CD8-positive, alpha-beta memory T cell (primary cell): ENCODE measurements around the gene MGAM2. TPM values are rescaled to one million over a fixed set of nuclear protein-coding genes. Genes with fewer than 3 reads are reported as not detected.
A peak's percentile ranks its signal among the peaks of the same experiment; 100 is the strongest.

Experiments
- CTCF ChIA-PET: fragments of 350-600 bp; sonication (Branson Sonifier 250); formaldehyde crosslinking; loops from one replicate; lab custom pipeline; 2021; ENCODE audit warnings: antibody characterized with exemption; lab: Charles Lee
- POLR2A ChIA-PET: fragments of 350-600 bp; sonication (Branson Sonifier 250); formaldehyde crosslinking; loops from one replicate; lab custom pipeline; 2021; ENCODE audit warnings: antibody characterized with exemption; lab: Charles Lee
- DNase-seq, 5 donors: peaks; one replicate each; pipeline versions ENCODE4 v3.0.0 to v3.0.0-alpha.2; 2020 to 2022; ENCODE audit warnings: mixed read lengths in 1 of 5
- H3K27ac ChIP-seq: one replicate; pipeline ENCODE4 v1.7.0; 2013; ENCODE audit warnings: low read depth, mild to moderate bottlenecking, low read length, moderate library complexity
- H3K27me3 ChIP-seq: 2 replicates; pipeline ENCODE4 v1.7.0; 2013; ENCODE audit warnings: low read length, mild to moderate bottlenecking; ENCODE audit not compliant: insufficient read depth, poor library complexity, severe bottlenecking
- H3K36me3 ChIP-seq: 2 replicates; pipeline ENCODE4 v1.7.0; 2013; ENCODE audit warnings: mild to moderate bottlenecking, low read length, moderate library complexity; ENCODE audit not compliant: insufficient read depth
- H3K4me1 ChIP-seq: 2 replicates; pipeline ENCODE4 v1.7.0; 2013; ENCODE audit warnings: mild to moderate bottlenecking, low read length, moderate library complexity; ENCODE audit not compliant: insufficient read depth
- H3K4me3 ChIP-seq: 2 replicates; pipeline ENCODE4 v1.7.0; 2013; ENCODE audit warnings: mild to moderate bottlenecking, low read length
- H3K9me3 ChIP-seq: 2 replicates; pipeline ENCODE4 v1.7.0; 2013; ENCODE audit warnings: mild to moderate bottlenecking, low read length
- H3K27ac Mint-ChIP-seq, 8 donors: one replicate each; pipeline ENCODE4 v1.8.0; 2020 to 2021; ENCODE audit warnings: mixed read lengths in 8 of 8, mild to moderate bottlenecking in 6 of 8, inconsistent platforms in 3 of 8, moderate library complexity in 3 of 8
- H3K27me3 Mint-ChIP-seq, 2 donors: one replicate each; pipeline ENCODE4 v1.8.0; 2020 to 2021; ENCODE audit warnings: mixed read lengths in 2 of 2, mild to moderate bottlenecking in 1 of 2, moderate library complexity in 1 of 2
- H3K36me3 Mint-ChIP-seq, 3 donors: one replicate each; pipeline ENCODE4 v1.8.0; 2020 to 2021; ENCODE audit warnings: mixed read lengths in 3 of 3, inconsistent platforms in 1 of 3, mild to moderate bottlenecking in 1 of 3
- H3K4me1 Mint-ChIP-seq, 3 donors: one replicate each; pipeline ENCODE4 v1.8.0; 2020 to 2021; ENCODE audit warnings: mixed read lengths in 3 of 3, inconsistent platforms in 1 of 3, mild to moderate bottlenecking in 1 of 3
- H3K4me3 Mint-ChIP-seq, 7 donors: one replicate each; pipeline ENCODE4 v1.8.0; 2020 to 2021; ENCODE audit warnings: mixed read lengths in 7 of 7, mild to moderate bottlenecking in 6 of 7, moderate library complexity in 4 of 7, inconsistent platforms in 2 of 7
- H3K9me3 Mint-ChIP-seq, 5 donors: one replicate each; pipeline ENCODE4 v1.8.0; 2020 to 2022; ENCODE audit warnings: mixed read lengths in 5 of 5, mild to moderate bottlenecking in 3 of 5, moderate library complexity in 2 of 5, inconsistent platforms in 1 of 5
- polyA plus RNA-seq: library from polyadenylated mRNA; unstranded; fragments of 300-500 nt; fragmentation: Illumina TruSeq; gene quantifications from one replicate; pipeline ENCODE4 v1.2.3, GENCODE V29; 2021
- total RNA-seq, 2 experiments: library from RNA; stranded (reverse); gene quantifications; one replicate each; pipeline ENCODE4 v1.2.3, GENCODE V29; 2021

MGAM2 gene
- total and polyA plus RNA-seq, 3 experiments from 2014 or later = not detected

GRCh38 chr7:142172932-142173331, 61.4 kb downstream of the MGAM2 start:
- Mint-ChIP-seq H3K4me1 (no peaks in the 10 kb centered on the region), H3K36me3 (no peaks in the 10 kb centered on the region), H3K27me3 (peaks cover 0 to 4% of the 10 kb centered on the region in 2 donors), H3K27ac (no peak overlapping the region), H3K9me3 (no peaks in the 10 kb centered on the region), H3K4me3 (no peak overlapping the region)
- Histone ChIP-seq H3K27me3 (no peaks in the 10 kb centered on the region), H3K36me3 (no peaks in the 10 kb centered on the region), H3K27ac (no peak overlapping the region), H3K4me1 (no peaks in the 10 kb centered on the region), H3K4me3 (no peak overlapping the region), H3K9me3 (no peaks in the 10 kb centered on the region)
- ChIA-PET POLR2A (no interaction called here), CTCF (no interaction called here)
- no peak for DNase-seq

GRCh38 chr7:142174441-142174840, 62.9 kb downstream of the MGAM2 start:
- CTCF ChIA-PET = no interaction called here
- H3K4me3 Mint-ChIP-seq = no peak overlapping the region
- no peak for DNase-seq

DNA sequence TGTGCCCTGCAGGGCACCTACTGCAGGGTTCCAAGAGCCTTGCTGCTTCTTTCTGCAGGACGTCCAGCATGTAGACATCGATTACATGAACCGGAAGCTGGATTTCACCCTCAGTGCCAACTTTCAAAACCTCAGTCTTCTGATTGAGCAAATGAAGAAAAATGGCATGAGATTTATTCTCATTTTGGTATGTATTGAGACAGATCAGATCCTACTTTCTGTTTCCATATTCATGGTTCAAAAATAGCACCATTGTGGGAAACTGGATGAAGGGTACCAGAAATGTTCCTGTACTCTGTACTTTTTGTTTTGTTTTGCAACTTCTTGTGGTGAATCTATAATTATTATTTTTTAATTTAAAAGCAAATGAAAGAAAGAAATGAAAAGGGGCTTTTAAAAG, 64.1 kb downstream of the MGAM2 start:
- CTCF ChIA-PET = no interaction called here
- H3K9me3 Mint-ChIP-seq = no peaks in the 10 kb centered on the region

More at GRCh38 chr7:142174441-142174840, 62.9 kb downstream of the MGAM2 start:
- Histone ChIP-seq H3K4me3 (no peak overlapping the region), H3K9me3 (no peaks in the 10 kb centered on the region), H3K36me3 (no peaks in the 10 kb centered on the region), H3K27ac (no peak overlapping the region), H3K4me1 (no peaks in the 10 kb centered on the region), H3K27me3 (no peaks in the 10 kb centered on the region)
- Mint-ChIP-seq H3K4me1 (no peaks in the 10 kb centered on the region), H3K9me3 (no peaks in the 10 kb centered on the region), H3K27me3 (peaks cover 0 to 4% of the 10 kb centered on the region in 2 donors), H3K36me3 (no peaks in the 10 kb centered on the region), H3K27ac (no peak overlapping the region)
- POLR2A ChIA-PET = no interaction called here

GRCh38 chr7:142176901-142177300, 65.4 kb downstream of the MGAM2 start:
- no peaks in the 10 kb centered on the region for H3K9me3 ChIP-seq
- Mint-ChIP-seq H3K27ac (no peak overlapping the region), H3K4me1 (no peaks in the 10 kb centered on the region), H3K4me3 (no peak overlapping the region), H3K36me3 (no peaks in the 10 kb centered on the region), H3K27me3 (peaks cover 0 to 4% of the 10 kb centered on the region in 2 donors), H3K9me3 (no peaks in the 10 kb centered on the region)
- DNase-seq = no peak
- ChIA-PET POLR2A (no interaction called here), CTCF (no interaction called here)
- no peaks in the 10 kb centered on the region for H3K27me3 ChIP-seq
- H3K4me3 ChIP-seq = no peak overlapping the region
- H3K36me3 ChIP-seq = no peaks in the 10 kb centered on the region
- H3K4me1 ChIP-seq = no peaks in the 10 kb centered on the region
- H3K27ac ChIP-seq = no peak overlapping the region

More for the DNA sequence above, 64.1 kb downstream of the MGAM2 start:
- H3K27me3 ChIP-seq = no peaks in the 10 kb centered on the region
- Mint-ChIP-seq H3K27me3 (peaks cover 0 to 4% of the 10 kb centered on the region in 2 donors), H3K4me1 (no peaks in the 10 kb centered on the region), H3K4me3 (no peak overlapping the region), H3K27ac (peak overlapping the region in 1 of 8 donors; percentile 15), H3K36me3 (no peaks in the 10 kb centered on the region)
- H3K36me3 ChIP-seq = no peaks in the 10 kb centered on the region
- H3K27ac ChIP-seq = no peak overlapping the region
- no peaks in the 10 kb centered on the region for H3K9me3 ChIP-seq
- DNase-seq = no peak
- H3K4me1 ChIP-seq = no peaks in the 10 kb centered on the region
- H3K4me3 ChIP-seq = no peak overlapping the region
- POLR2A ChIA-PET = no interaction called here

DNA sequence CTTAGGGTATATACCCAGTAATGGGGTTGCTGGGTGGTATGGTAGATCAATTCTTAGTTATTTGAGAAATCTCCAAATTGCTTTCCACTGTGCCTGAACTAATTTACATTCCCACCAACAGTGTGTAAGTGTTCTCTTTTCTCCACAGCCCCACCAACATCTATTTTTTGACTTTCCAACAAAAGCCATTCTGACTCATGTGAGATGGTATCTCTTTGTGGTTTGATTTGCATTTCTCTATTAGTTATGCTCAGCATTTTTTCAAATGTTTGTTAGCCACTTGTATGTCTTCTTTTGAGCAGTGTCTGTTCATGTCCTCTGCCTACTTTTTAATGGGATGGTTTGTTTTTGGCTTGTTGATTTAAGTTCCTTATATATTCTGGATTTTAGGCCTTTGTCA, 66.4 kb downstream of the MGAM2 start:
- H3K27me3 Mint-ChIP-seq = peaks cover 0 to 9% of the 10 kb centered on the region in 2 donors
- CTCF ChIA-PET = no interaction called here

GRCh38 chr7:142180426-142180825, 68.9 kb downstream of the MGAM2 start:
- H3K9me3 ChIP-seq = no peaks in the 10 kb centered on the region
- Mint-ChIP-seq H3K27me3 (peaks cover 0 to 14% of the 10 kb centered on the region in 2 donors), H3K4me3 (no peak overlapping the region), H3K27ac (no peak overlapping the region), H3K4me1 (no peaks in the 10 kb centered on the region), H3K36me3 (no peaks in the 10 kb centered on the region), H3K9me3 (peaks cover 0 to 2% (median 0%) of the 10 kb centered on the region in 5 donors)
- H3K27me3 ChIP-seq = no peaks in the 10 kb centered on the region
- H3K27ac ChIP-seq = no peak overlapping the region
- no peak for DNase-seq
- no peaks in the 10 kb centered on the region for H3K4me1 ChIP-seq
- ChIA-PET CTCF (no interaction called here), POLR2A (no interaction called here)
- H3K4me3 ChIP-seq = no peak overlapping the region
- no peaks in the 10 kb centered on the region for H3K36me3 ChIP-seq

More for the DNA sequence above, 66.4 kb downstream of the MGAM2 start:
- POLR2A ChIA-PET = no interaction called here
- H3K9me3 Mint-ChIP-seq = peaks cover 0 to 2% (median 0%) of the 10 kb centered on the region in 5 donors
- no peaks in the 10 kb centered on the region for H3K36me3 ChIP-seq
- H3K4me1 ChIP-seq = no peaks in the 10 kb centered on the region
- no peaks in the 10 kb centered on the region for H3K36me3 Mint-ChIP-seq
- H3K9me3 ChIP-seq = no peaks in the 10 kb centered on the region
- H3K4me3 Mint-ChIP-seq = no peak overlapping the region
- no peak overlapping the region for H3K4me3 ChIP-seq
- H3K27me3 ChIP-seq = no peaks in the 10 kb centered on the region
- no peak overlapping the region for H3K27ac ChIP-seq
- H3K27ac Mint-ChIP-seq = no peak overlapping the region
- no peak for DNase-seq
- H3K4me1 Mint-ChIP-seq = no peaks in the 10 kb centered on the region

- H3K4me1 Mint-ChIP-seq = no peaks in the 10 kb centered on the region
- H3K4me1 ChIP-seq = no peaks in the 10 kb centered on the region
- POLR2A ChIA-PET = no interaction called here
- no peak for DNase-seq
- no peak overlapping the region for H3K4me3 Mint-ChIP-seq
- H3K36me3 ChIP-seq = no peaks in the 10 kb centered on the region
- H3K9me3 Mint-ChIP-seq = peaks cover 0 to 2% (median 0%) of the 10 kb centered on the region in 5 donors
- H3K9me3 ChIP-seq = no peaks in the 10 kb centered on the region
- H3K36me3 Mint-ChIP-seq = no peaks in the 10 kb centered on the region
- CTCF ChIA-PET = no interaction called here
- H3K4me3 ChIP-seq = no peak overlapping the region
- H3K27ac ChIP-seq = no peak overlapping the region
- no peaks in the 10 kb centered on the region for H3K27me3 ChIP-seq
- peaks cover 0 to 20% of the 10 kb centered on the region in 2 donors for H3K27me3 Mint-ChIP-seq
- no peak overlapping the region for H3K27ac Mint-ChIP-seq
Measured at GRCh38 chr7:142181211-142181610, 69.7 kb downstream of the MGAM2 start.

DNA sequence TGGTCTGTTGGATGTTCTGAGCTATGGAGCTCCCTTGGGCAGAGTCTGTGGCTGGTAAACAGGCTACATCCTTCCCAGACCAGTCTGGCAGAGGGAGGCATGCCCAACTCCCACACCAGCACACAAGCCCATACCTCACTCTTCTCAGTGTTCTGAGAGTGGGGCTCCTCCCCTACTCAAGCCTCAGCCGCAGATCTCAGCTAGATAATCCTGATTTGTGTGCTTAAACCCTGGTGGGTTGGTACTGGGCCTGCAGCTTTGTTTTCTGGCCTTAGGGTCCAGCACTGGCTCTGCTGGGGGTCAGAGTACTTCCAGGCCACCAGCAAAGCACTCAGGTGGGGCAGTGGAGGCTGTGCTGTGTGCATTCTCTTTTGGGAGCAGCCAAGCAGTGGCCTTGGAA, 70.4 kb downstream of the MGAM2 start:
- Mint-ChIP-seq H3K4me1 (no peaks in the 10 kb centered on the region), H3K9me3 (peaks cover 0 to 2% (median 0%) of the 10 kb centered on the region in 5 donors), H3K27me3 (peaks cover 3 to 25% of the 10 kb centered on the region in 2 donors), H3K4me3 (no peak overlapping the region), H3K36me3 (no peaks in the 10 kb centered on the region), H3K27ac (no peak overlapping the region)
- POLR2A ChIA-PET = no interaction called here
- no peak overlapping the region for H3K4me3 ChIP-seq
- H3K9me3 ChIP-seq = no peaks in the 10 kb centered on the region
- no peak overlapping the region for H3K27ac ChIP-seq
- CTCF ChIA-PET = no interaction called here
- H3K4me1 ChIP-seq = no peaks in the 10 kb centered on the region
- DNase-seq = no peak
- no peaks in the 10 kb centered on the region for H3K27me3 ChIP-seq
- no peaks in the 10 kb centered on the region for H3K36me3 ChIP-seq

DNA sequence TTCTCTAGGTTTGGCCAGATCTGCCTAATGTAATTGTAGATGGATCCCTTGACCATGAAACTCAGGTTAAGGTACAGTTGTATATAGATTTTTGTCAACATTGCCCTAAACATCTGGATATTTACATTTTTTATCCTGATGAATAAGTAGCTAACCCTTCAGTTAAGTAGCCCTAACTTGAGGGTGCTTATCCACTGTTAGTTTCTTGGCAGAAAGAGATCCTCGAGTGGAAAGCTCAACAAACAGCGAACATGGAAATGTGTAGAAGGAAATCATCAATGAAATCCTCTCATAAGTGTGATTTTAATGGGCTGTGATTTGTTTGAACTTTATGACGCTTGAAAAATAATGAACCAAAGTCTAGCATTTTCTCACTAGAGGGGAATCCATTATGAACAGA, 73.6 kb downstream of the MGAM2 start:
- no peaks in the 10 kb centered on the region for H3K27me3 ChIP-seq
- no peak overlapping the region for H3K4me3 ChIP-seq
- CTCF ChIA-PET = no interaction called here
- no peak overlapping the region for H3K27ac Mint-ChIP-seq
- no peaks in the 10 kb centered on the region for H3K4me1 ChIP-seq
- H3K4me1 Mint-ChIP-seq = no peaks in the 10 kb centered on the region
- POLR2A ChIA-PET = no interaction called here
- peaks cover 0 to 2% (median 0%) of the 10 kb centered on the region in 5 donors for H3K9me3 Mint-ChIP-seq
- H3K27ac ChIP-seq = no peak overlapping the region
- H3K9me3 ChIP-seq = no peaks in the 10 kb centered on the region
- H3K36me3 ChIP-seq = no peaks in the 10 kb centered on the region
- no peak for DNase-seq
- H3K4me3 Mint-ChIP-seq = no peak overlapping the region
- peaks cover 3 to 25% of the 10 kb centered on the region in 2 donors for H3K27me3 Mint-ChIP-seq
- H3K36me3 Mint-ChIP-seq = no peaks in the 10 kb centered on the region
